CD8-positive, alpha-beta memory T cell (primary cell): ENCODE measurements around the gene CACNA2D4. TPM values are rescaled to one million over a fixed set of nuclear protein-coding genes. Genes with fewer than 3 reads are reported as not detected.

Source experiments
- CTCF ChIA-PET: fragments of 350-600 bp; sonication (Branson Sonifier 250); formaldehyde crosslinking; loops from one replicate; lab custom pipeline; 2021; ENCODE audit warnings: antibody characterized with exemption; lab: Charles Lee
- POLR2A ChIA-PET: fragments of 350-600 bp; sonication (Branson Sonifier 250); formaldehyde crosslinking; loops from one replicate; lab custom pipeline; 2021; ENCODE audit warnings: antibody characterized with exemption; lab: Charles Lee
- DNase-seq, 5 donors: peaks; one replicate each; pipeline versions ENCODE4 v3.0.0 to v3.0.0-alpha.2; 2020 to 2022; ENCODE audit warnings: mixed read lengths in 1 of 5
- H3K27ac ChIP-seq: one replicate; pipeline ENCODE4 v1.7.0; 2013; ENCODE audit warnings: low read depth, mild to moderate bottlenecking, low read length, moderate library complexity
- H3K27me3 ChIP-seq: 2 replicates; pipeline ENCODE4 v1.7.0; 2013; ENCODE audit warnings: low read length, mild to moderate bottlenecking; ENCODE audit not compliant: insufficient read depth, poor library complexity, severe bottlenecking
- H3K36me3 ChIP-seq: 2 replicates; pipeline ENCODE4 v1.7.0; 2013; ENCODE audit warnings: mild to moderate bottlenecking, low read length, moderate library complexity; ENCODE audit not compliant: insufficient read depth
- H3K4me1 ChIP-seq: 2 replicates; pipeline ENCODE4 v1.7.0; 2013; ENCODE audit warnings: mild to moderate bottlenecking, low read length, moderate library complexity; ENCODE audit not compliant: insufficient read depth
- H3K4me3 ChIP-seq: 2 replicates; pipeline ENCODE4 v1.7.0; 2013; ENCODE audit warnings: mild to moderate bottlenecking, low read length
- H3K9me3 ChIP-seq: 2 replicates; pipeline ENCODE4 v1.7.0; 2013; ENCODE audit warnings: mild to moderate bottlenecking, low read length
- H3K27ac Mint-ChIP-seq, 8 donors: one replicate each; pipeline ENCODE4 v1.8.0; 2020 to 2021; ENCODE audit warnings: mixed read lengths in 8 of 8, mild to moderate bottlenecking in 6 of 8, inconsistent platforms in 3 of 8, moderate library complexity in 3 of 8
- H3K27me3 Mint-ChIP-seq, 2 donors: one replicate each; pipeline ENCODE4 v1.8.0; 2020 to 2021; ENCODE audit warnings: mixed read lengths in 2 of 2, mild to moderate bottlenecking in 1 of 2, moderate library complexity in 1 of 2
- H3K36me3 Mint-ChIP-seq, 3 donors: one replicate each; pipeline ENCODE4 v1.8.0; 2020 to 2021; ENCODE audit warnings: mixed read lengths in 3 of 3, inconsistent platforms in 1 of 3, mild to moderate bottlenecking in 1 of 3
- H3K4me1 Mint-ChIP-seq, 3 donors: one replicate each; pipeline ENCODE4 v1.8.0; 2020 to 2021; ENCODE audit warnings: mixed read lengths in 3 of 3, inconsistent platforms in 1 of 3, mild to moderate bottlenecking in 1 of 3
- H3K4me3 Mint-ChIP-seq, 7 donors: one replicate each; pipeline ENCODE4 v1.8.0; 2020 to 2021; ENCODE audit warnings: mixed read lengths in 7 of 7, mild to moderate bottlenecking in 6 of 7, moderate library complexity in 4 of 7, inconsistent platforms in 2 of 7
- H3K9me3 Mint-ChIP-seq, 5 donors: one replicate each; pipeline ENCODE4 v1.8.0; 2020 to 2022; ENCODE audit warnings: mixed read lengths in 5 of 5, mild to moderate bottlenecking in 3 of 5, moderate library complexity in 2 of 5, inconsistent platforms in 1 of 5
- polyA plus RNA-seq: library from polyadenylated mRNA; unstranded; fragments of 300-500 nt; fragmentation: Illumina TruSeq; gene quantifications from one replicate; pipeline ENCODE4 v1.2.3, GENCODE V29; 2021
- total RNA-seq, 2 experiments: library from RNA; stranded (reverse); gene quantifications; one replicate each; pipeline ENCODE4 v1.2.3, GENCODE V29; 2021

CACNA2D4 gene
- total and polyA plus RNA-seq, 3 experiments from 2014 or later: 5.7 to 7.6 (median 6.5) TPM

GRCh38 chr12:1744932-1745331 is 173.5 kb downstream of the CACNA2D4 start:
- peaks cover 16% of the 10 kb centered on the region for H3K4me1 ChIP-seq
- POLR2A ChIA-PET: no interaction called here

More at GRCh38 chr12:1744932-1745331, 173.5 kb downstream of the CACNA2D4 start:
- Mint-ChIP-seq H3K4me3 (no peak overlapping the region), H3K27ac (no peak overlapping the region), H3K36me3 (peaks cover 19 to 37% (median 33%) of the 10 kb centered on the region in 3 donors), H3K27me3 (no peaks in the 10 kb centered on the region), H3K9me3 (peaks cover 7 to 22% (median 15%) of the 10 kb centered on the region in 5 donors), H3K4me1 (peaks cover 41 to 61% (median 47%) of the 10 kb centered on the region in 3 donors)
- DNase-seq: no peak
- H3K27ac ChIP-seq: no peak overlapping the region
- H3K4me3 ChIP-seq: no peak overlapping the region
- peaks cover 3% of the 10 kb centered on the region for H3K9me3 ChIP-seq
- no peaks in the 10 kb centered on the region for H3K27me3 ChIP-seq
- H3K36me3 ChIP-seq: no peaks in the 10 kb centered on the region
- CTCF ChIA-PET: no interaction called here

Other genes with a start within 250 kb of the CACNA2D4 start
- gene ADIPOR2, start 227.6 kb downstream of the CACNA2D4 start, total RNA-seq: 10 to 100 TPM; 54.1 to 63.9 TPM
- gene ADIPOR2, start 227.6 kb downstream of the CACNA2D4 start, polyA plus RNA-seq: 2.4 TPM
- gene LRTM2, start 98.1 kb downstream of the CACNA2D4 start, total RNA-seq: under 1 TPM in 1 of 2 experiments, not detected in 1; 0.24 TPM
- gene LRTM2, start 98.1 kb downstream of the CACNA2D4 start, polyA plus RNA-seq: not detected
- gene DCP1B, start 85.8 kb upstream of the CACNA2D4 start, total RNA-seq: 10 to 100 TPM; 13.9 to 16.7 TPM
- 26.0 TPM for gene DCP1B, start 85.8 kb upstream of the CACNA2D4 start, polyA plus RNA-seq
- under 1 TPM; 0.04 TPM for gene CACNA1C, start 134.3 kb upstream of the CACNA2D4 start, total RNA-seq
- 0.10 TPM for gene CACNA1C, start 134.3 kb upstream of the CACNA2D4 start, polyA plus RNA-seq